ENCODE data around the gene ARRB2.
"Not testable (repeated sequence)": the region's sequence is repeated elsewhere in the genome, so short reads cannot be mapped to it uniquely, and the experiment has no call there.

ARRB2 gene

GRCh38 chr17:4709794-4710692, at the start of gene ARRB2:
Gene ARRB2 (plus strand): TSS chr17:4710632. CDS start chr17:4710722, 90 bp downstream.
- peak within 1 kb of the TSS; percentile 81 for H3K27ac ChIP-seq

GRCh38 chr17:4663711-4664110, 46.7 kb upstream of the ARRB2 start:
- DNase-seq (ENCODE audit: low read depth, low spot score): no peak
- H3K27ac ChIP-seq: no peak overlapping the region

More at GRCh38 chr17:4709794-4710692, at the start of gene ARRB2:
- DNase-seq (ENCODE audit: low read depth, low spot score): peak; percentile 80

- no peak for DNase-seq (ENCODE audit: low read depth, low spot score)
- no peak overlapping the region for H3K27ac ChIP-seq
Observed at GRCh38 chr17:4664230-4664629, 46.2 kb upstream of the ARRB2 start.

GRCh38 chr17:4665027-4665426, 45.4 kb upstream of the ARRB2 start:
- no peak overlapping the region for H3K27ac ChIP-seq
- no peak for DNase-seq (ENCODE audit: low read depth, low spot score)

- no peak overlapping the region for H3K27ac ChIP-seq
- no peak for DNase-seq (ENCODE audit: low read depth, low spot score)
Observed at GRCh38 chr17:4666296-4666695, 44.1 kb upstream of the ARRB2 start.

GRCh38 chr17:4667166-4667565, 43.3 kb upstream of the ARRB2 start:
- no peak overlapping the region for H3K27ac ChIP-seq
- DNase-seq (ENCODE audit: low read depth, low spot score): no peak

- no peak for DNase-seq (ENCODE audit: low read depth, low spot score)
- no peak overlapping the region for H3K27ac ChIP-seq
Observed at GRCh38 chr17:4672055-4672630, 38.3 kb upstream of the ARRB2 start.

GRCh38 chr17:4672751-4673150, 37.7 kb upstream of the ARRB2 start:
- DNase-seq (ENCODE audit: low read depth, low spot score): no peak
- H3K27ac ChIP-seq: no peak overlapping the region

- H3K27ac ChIP-seq: no peak overlapping the region
- DNase-seq (ENCODE audit: low read depth, low spot score): no peak
Observed at GRCh38 chr17:4673169-4673568, 37.3 kb upstream of the ARRB2 start.

- H3K27ac ChIP-seq: no peak overlapping the region
- DNase-seq (ENCODE audit: low read depth, low spot score): no peak
Observed at GRCh38 chr17:4673986-4674684, 36.3 kb upstream of the ARRB2 start.

GRCh38 chr17:4674685-4674998, 35.8 kb upstream of the ARRB2 start:
- no peak overlapping the region for H3K27ac ChIP-seq
- DNase-seq (ENCODE audit: low read depth, low spot score): no peak

GRCh38 chr17:4675791-4676190, 34.6 kb upstream of the ARRB2 start:
- H3K27ac ChIP-seq: no peak overlapping the region
- no peak for DNase-seq (ENCODE audit: low read depth, low spot score)

GRCh38 chr17:4676791-4677190, 33.6 kb upstream of the ARRB2 start:
- no peak overlapping the region for H3K27ac ChIP-seq
- DNase-seq (ENCODE audit: low read depth, low spot score): no peak

GRCh38 chr17:4678448-4679026, 31.9 kb upstream of the ARRB2 start:
- peak; percentile 89 for DNase-seq (ENCODE audit: low read depth, low spot score)
- peak overlapping the region; percentile 71 for H3K27ac ChIP-seq

- DNase-seq (ENCODE audit: low read depth, low spot score): peak; percentile 27
- H3K27ac ChIP-seq: peak overlapping the region; percentile 71
Observed at GRCh38 chr17:4679658-4680057, 30.8 kb upstream of the ARRB2 start.

GRCh38 chr17:4683739-4684138, 26.7 kb upstream of the ARRB2 start:
- not testable (repeated sequence) for H3K27ac ChIP-seq; DNase-seq (ENCODE audit: low read depth, low spot score)

- not testable (repeated sequence) for DNase-seq (ENCODE audit: low read depth, low spot score); H3K27ac ChIP-seq
Observed at GRCh38 chr17:4689872-4690271, 20.6 kb upstream of the ARRB2 start.

- no peak for DNase-seq (ENCODE audit: low read depth, low spot score)
- H3K27ac ChIP-seq: no peak overlapping the region
Observed at GRCh38 chr17:4690745-4691144, 19.7 kb upstream of the ARRB2 start.

- H3K27ac ChIP-seq: no peak overlapping the region
- DNase-seq (ENCODE audit: low read depth, low spot score): no peak
Observed at GRCh38 chr17:4691686-4692085, 18.7 kb upstream of the ARRB2 start.

GRCh38 chr17:4693416-4693815, 17.0 kb upstream of the ARRB2 start:
- no peak for DNase-seq (ENCODE audit: low read depth, low spot score)
- H3K27ac ChIP-seq: no peak overlapping the region

- H3K27ac ChIP-seq: no peak overlapping the region
- no peak for DNase-seq (ENCODE audit: low read depth, low spot score)
Observed at GRCh38 chr17:4696437-4696805, 14.0 kb upstream of the ARRB2 start.

Data from epithelial cell of prostate (primary cell).